SU-DHL-6 (cell line): Measurements from ENCODE around the gene DCC.

Experiments used
- H2AFZ ChIP-seq: fragments of 200-600 bp; sonication (generic); 2 replicates; pipeline ENCODE4 v1.6.1; 2014; ENCODE audit warnings: low read depth, mild to moderate bottlenecking, moderate library complexity, mixed read lengths, antibody characterized with exemption, low read length; ENCODE audit not compliant: severe bottlenecking
- H3F3A ChIP-seq: fragments of 200-600 bp; shearing (Covaris generic); 2 replicates; pipeline ENCODE4 v1.6.0; 2016; ENCODE audit warnings: antibody characterized with exemption, mild to moderate bottlenecking; ENCODE audit not compliant: insufficient read depth
- H3K27ac ChIP-seq: fragments of 200-600 bp; sonication (generic); 2 replicates; pipeline ENCODE4 v1.5.1; 2016; ENCODE audit warnings: low read depth, mild to moderate bottlenecking, low read length, moderate library complexity, mixed read lengths
- H3K27me3 ChIP-seq: fragments of 200-600 bp; sonication (generic), shearing (Covaris generic); 2 replicates; pipeline ENCODE4 v1.6.0; 2014; ENCODE audit warnings: mild to moderate bottlenecking, low read length
- H3K36me3 ChIP-seq: fragments of 200-600 bp; sonication (generic); 2 replicates; pipeline ENCODE4 v1.6.1; 2014; ENCODE audit warnings: mild to moderate bottlenecking, low read length, mixed read lengths
- H3K4me2 ChIP-seq: fragments of 300-600, 200-600 bp; shearing (Covaris generic), sonication (generic); 2 replicates; pipeline ENCODE4 v1.6.0; 2014; ENCODE audit warnings: low read length, low read depth, mild to moderate bottlenecking; ENCODE audit not compliant: poor library complexity, severe bottlenecking
- H3K4me3 ChIP-seq: fragments of 200-600 bp; sonication (generic); 2 replicates; pipeline ENCODE4 v1.5.1; 2014; ENCODE audit warnings: antibody characterized with exemption, low read length, mild to moderate bottlenecking, mixed read lengths; ENCODE audit not compliant: insufficient read depth, poor library complexity, severe bottlenecking
- H3K79me2 ChIP-seq: fragments of 200-600 bp; sonication (generic); 2 replicates; pipeline ENCODE4 v1.6.1; 2014; ENCODE audit warnings: mild to moderate bottlenecking, low read length, moderate library complexity; ENCODE audit not compliant: insufficient read depth
- H3K9ac ChIP-seq: fragments of 200-600 bp; sonication (generic); 2 replicates; pipeline ENCODE4 v1.7.0; 2014; ENCODE audit warnings: mild to moderate bottlenecking, low read length
- H3K9me2 ChIP-seq: fragments of 200-600 bp; sonication (generic); replicated peaks from 2 replicates; pipeline ENCODE4 v1.6.1; 2014; ENCODE audit warnings: low read length; ENCODE audit not compliant: insufficient read depth
- H3K9me3 ChIP-seq: fragments of 200-600 bp; sonication (generic); 2 replicates; pipeline ENCODE4 v1.6.1; 2014; ENCODE audit warnings: low read length, mixed read lengths; ENCODE audit not compliant: insufficient read depth
- H4K20me1 ChIP-seq: fragments of 200-600 bp; sonication (generic); 2 replicates; pipeline ENCODE4 v1.6.1; 2014; ENCODE audit warnings: low read depth, mild to moderate bottlenecking, antibody characterized with exemption, low read length, moderate library complexity, mixed read lengths
- EZH2phosphoT487 ChIP-seq: fragments of 200-600 bp; sonication (generic), shearing (Covaris generic); conservative IDR thresholded peaks from 2 replicates; pipeline ENCODE4 v1.6.1; 2018; ENCODE audit warnings: mild to moderate bottlenecking, antibody characterized with exemption, low read length, moderate library complexity, mixed read lengths
- TF ChIP-seq, protein P1 (sequence below): fragments of 200-600 bp; sonication (generic); IDR thresholded peaks from one replicate; pipeline ENCODE4 v1.5.1; 2017; ENCODE audit warnings: antibody characterized with exemption, mild to moderate bottlenecking, low read length, moderate library complexity; ENCODE audit not compliant: insufficient read depth, poor library complexity, severe bottlenecking

Gene DCC

GRCh38 chr18:52888014-52888413 is 548.0 kb downstream of the DCC start:
- H3K27ac ChIP-seq: no peak overlapping the region

DNA sequence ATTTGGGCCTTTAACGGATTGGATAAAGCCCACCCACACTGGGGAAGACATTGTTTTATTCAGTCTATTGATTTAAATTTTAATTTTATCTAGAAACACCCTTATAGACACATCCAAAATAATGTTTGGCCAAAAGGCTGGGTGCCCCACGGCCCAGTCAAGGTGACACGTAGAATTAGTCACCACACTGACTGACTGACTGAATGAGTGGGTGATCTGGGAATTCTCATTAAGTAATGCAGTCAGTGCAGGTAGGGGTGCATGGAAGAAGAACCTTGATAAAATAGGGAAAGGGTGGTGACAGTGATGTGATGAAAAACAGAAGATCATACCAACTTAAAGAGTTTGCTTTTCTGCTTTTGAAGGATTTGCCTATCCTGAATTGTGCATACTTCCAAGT is 554.8 kb downstream of the DCC start:
- Histone ChIP-seq H3K79me2 (no peaks in the 10 kb centered on the region), H2AFZ (no peak overlapping the region), H3K27ac (no peak overlapping the region), H3K27me3 (no peaks in the 10 kb centered on the region), H3K4me2 (no peak overlapping the region), H3K4me3 (no peak overlapping the region), H4K20me1 (no peaks in the 10 kb centered on the region), H3F3A (no peaks in the 10 kb centered on the region), H3K9me2 (no peaks in the 10 kb centered on the region), H3K9ac (no peak overlapping the region), H3K9me3 (no peaks in the 10 kb centered on the region), H3K36me3 (no peaks in the 10 kb centered on the region)
- TF ChIP-seq, protein P1, sequence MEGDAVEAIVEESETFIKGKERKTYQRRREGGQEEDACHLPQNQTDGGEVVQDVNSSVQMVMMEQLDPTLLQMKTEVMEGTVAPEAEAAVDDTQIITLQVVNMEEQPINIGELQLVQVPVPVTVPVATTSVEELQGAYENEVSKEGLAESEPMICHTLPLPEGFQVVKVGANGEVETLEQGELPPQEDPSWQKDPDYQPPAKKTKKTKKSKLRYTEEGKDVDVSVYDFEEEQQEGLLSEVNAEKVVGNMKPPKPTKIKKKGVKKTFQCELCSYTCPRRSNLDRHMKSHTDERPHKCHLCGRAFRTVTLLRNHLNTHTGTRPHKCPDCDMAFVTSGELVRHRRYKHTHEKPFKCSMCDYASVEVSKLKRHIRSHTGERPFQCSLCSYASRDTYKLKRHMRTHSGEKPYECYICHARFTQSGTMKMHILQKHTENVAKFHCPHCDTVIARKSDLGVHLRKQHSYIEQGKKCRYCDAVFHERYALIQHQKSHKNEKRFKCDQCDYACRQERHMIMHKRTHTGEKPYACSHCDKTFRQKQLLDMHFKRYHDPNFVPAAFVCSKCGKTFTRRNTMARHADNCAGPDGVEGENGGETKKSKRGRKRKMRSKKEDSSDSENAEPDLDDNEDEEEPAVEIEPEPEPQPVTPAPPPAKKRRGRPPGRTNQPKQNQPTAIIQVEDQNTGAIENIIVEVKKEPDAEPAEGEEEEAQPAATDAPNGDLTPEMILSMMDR: no peak
- TF ChIP-seq EZH2phosphoT487: no peak

More at GRCh38 chr18:52888014-52888413, 548.0 kb downstream of the DCC start:
- H2AFZ ChIP-seq: no peak overlapping the region
- H3K9me3 ChIP-seq: 0 out of 2 replicates have a peak, but pooled peaks cover 9% of the 10 kb centered on the region
- H3K9me2 ChIP-seq: no peaks in the 10 kb centered on the region; the same call in 1 of the 2 replicates
- H3K4me2 ChIP-seq: no peak overlapping the region
- no peak overlapping the region for H3K9ac ChIP-seq
- H3K79me2 ChIP-seq: no peaks in the 10 kb centered on the region
- no peak overlapping the region for H3K4me3 ChIP-seq
- no peaks in the 10 kb centered on the region for H3K36me3 ChIP-seq
- TF ChIP-seq, protein P1: no peak
- TF ChIP-seq EZH2phosphoT487: no peak
- H3K27me3 ChIP-seq: no peaks in the 10 kb centered on the region
- H3F3A ChIP-seq: no peaks in the 10 kb centered on the region
- no peaks in the 10 kb centered on the region for H4K20me1 ChIP-seq

DNA sequence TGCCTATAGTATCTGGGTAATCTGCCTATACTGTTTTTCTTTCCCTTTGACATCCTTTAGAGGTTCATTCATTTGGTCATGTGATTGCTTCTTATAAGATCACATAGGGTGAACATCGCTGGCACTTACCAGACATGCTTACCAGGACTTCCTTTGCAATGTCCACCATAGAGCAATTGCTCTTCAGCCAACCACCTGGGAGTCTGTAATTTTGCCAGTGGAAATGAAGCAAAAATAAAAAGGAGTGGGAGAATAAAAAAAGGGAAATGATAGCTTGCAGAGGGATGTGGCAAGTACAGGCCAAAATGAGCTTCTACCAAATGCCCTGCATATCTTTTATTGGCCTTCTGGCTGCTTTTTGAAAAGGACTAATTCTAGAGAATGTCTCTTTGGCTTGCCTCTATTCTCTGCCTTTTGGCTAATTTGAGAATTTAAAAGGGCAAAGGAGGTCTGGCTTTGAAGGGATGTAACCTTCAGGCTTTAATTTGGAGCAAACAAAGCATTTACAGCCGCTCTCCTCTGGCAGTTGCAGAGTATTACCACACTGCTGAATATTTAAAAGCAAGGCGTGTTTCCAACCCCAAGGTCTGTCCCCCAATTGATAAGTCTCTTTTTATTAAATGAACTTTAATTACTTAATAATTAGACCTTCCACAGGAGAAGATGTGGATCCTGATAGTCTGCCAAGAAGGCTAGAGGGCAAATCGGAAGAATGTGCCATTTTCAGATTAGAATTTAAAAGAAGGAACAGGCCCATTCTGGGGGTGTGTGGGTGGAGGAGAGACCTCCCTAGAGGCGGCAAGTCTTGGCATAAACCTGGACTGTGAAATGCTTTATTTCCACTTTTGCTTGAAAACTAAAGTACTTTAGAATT is 557.9 kb downstream of the DCC start:
- Histone ChIP-seq H3K9me3 (no peaks in the 10 kb centered on the region), H3F3A (no peaks in the 10 kb centered on the region), H3K27ac (no peak overlapping the region), H3K36me3 (no peaks in the 10 kb centered on the region), H3K4me3 (no peak overlapping the region), H3K9me2 (no peaks in the 10 kb centered on the region), H3K4me2 (no peak overlapping the region), H3K27me3 (no peaks in the 10 kb centered on the region), H3K9ac (no peak overlapping the region), H2AFZ (no peak overlapping the region), H4K20me1 (no peaks in the 10 kb centered on the region), H3K79me2 (no peaks in the 10 kb centered on the region)
- TF ChIP-seq, protein P1: no peak
- TF ChIP-seq EZH2phosphoT487: no peak
